Endothelial cell of umbilical vein (primary cell): ENCODE results near the gene GCSAML. TPM values are rescaled to one million over a fixed set of nuclear protein-coding genes. Genes with fewer than 3 reads are reported as not detected.

Experiments
- BruUV-seq: library from RNA; stranded (reverse); fragments of 400-500 nt; replicated peaks from 2 replicates; lab custom pipeline; 2021; lab: Mats Ljungman, UMichigan
- CTCF ChIA-PET: fragments of 300-600, 350-600 bp; sonication (Branson Sonifier 250); formaldehyde crosslinking; loops from one replicate; lab custom pipeline; 2021; ENCODE audit warnings: antibody characterized with exemption, inconsistent platforms; lab: Charles Lee
- POLR2A ChIA-PET: fragments of 300-600, 350-600 bp; sonication (Branson Sonifier 250); formaldehyde crosslinking; loops from one replicate; lab custom pipeline; 2021; ENCODE audit warnings: antibody characterized with exemption, inconsistent platforms; lab: Charles Lee
- DNase-seq: peaks from one replicate; pipeline ENCODE4 v3.0.0-alpha.2; 2011; ENCODE audit warnings: low read depth, low spot score
- FAIRE-seq: peaks from 2 replicates; lab custom pipeline; 2011; peaks lifted over from hg19 to GRCh38; lab: Jason Lieb, UNC
- H2AFZ ChIP-seq: 2 replicates; pipeline ENCODE4 v1.6.0; 2012; ENCODE audit warnings: low read depth, low read length, control low read depth, inconsistent platforms
- H3K27ac ChIP-seq: 2 replicates; pipeline ENCODE4 v1.5.1; 2011; ENCODE audit warnings: low read depth, mild to moderate bottlenecking, control low read depth, low read length, moderate library complexity; ENCODE audit not compliant: insufficient read depth
- H3K27me3 ChIP-seq, 2 experiments: 2 replicates each; pipeline versions ENCODE4 v1.6.0 to v1.6.1; 2011; ENCODE audit warnings: low read length in 2 of 2, mixed read lengths in 1 of 2; ENCODE audit not compliant: control insufficient read depth in 2 of 2, insufficient read depth in 2 of 2
- H3K36me3 ChIP-seq, 2 experiments: 2 replicates in 1 of 2; 3 replicates in 1 of 2; pipeline ENCODE4 v1.5.1; 2011; ENCODE audit warnings: low read length in 2 of 2, mild to moderate bottlenecking in 1 of 2, moderate library complexity in 1 of 2; ENCODE audit not compliant: control insufficient read depth in 2 of 2, insufficient read depth in 2 of 2; ENCODE audit errors: extremely low read depth in 1 of 2
- H3K4me1 ChIP-seq: 3 replicates; pipeline ENCODE4 v1.5.1; 2011; ENCODE audit warnings: mild to moderate bottlenecking, low read length; ENCODE audit not compliant: control insufficient read depth, insufficient read depth; ENCODE audit errors: extremely low read depth
- H3K4me2 ChIP-seq: 2 replicates; pipeline ENCODE4 v1.6.1; 2011; ENCODE audit warnings: low read length, control low read depth, mixed read lengths; ENCODE audit not compliant: insufficient read depth
- H3K4me3 ChIP-seq, 3 experiments: fragments of 200-600 bp in 1 of 3; sonication (generic), shearing (Covaris generic) in 1 of 3; replicated peaks in 1 of 3; 2 replicates each; pipeline ENCODE4 v1.5.1; 2011 to 2016; ENCODE audit warnings: control low read depth in 3 of 3, low read length in 3 of 3, mild to moderate bottlenecking in 2 of 3, inconsistent platforms in 1 of 3, low read depth in 1 of 3, moderate library complexity in 1 of 3; ENCODE audit not compliant: insufficient read depth in 1 of 3
- H3K79me2 ChIP-seq: 2 replicates; pipeline ENCODE4 v1.6.0; 2012; ENCODE audit warnings: low read length, inconsistent platforms; ENCODE audit not compliant: control insufficient read depth, insufficient read depth
- H3K9ac ChIP-seq: replicated peaks from 2 replicates; pipeline ENCODE3; 2011; ENCODE audit warnings: low read length, control low read depth; ENCODE audit not compliant: insufficient read depth; ENCODE audit errors: extremely low read depth
- H3K9me1 ChIP-seq: replicated peaks from 3 replicates; pipeline ENCODE4 v1.6.0; 2011; ENCODE audit warnings: mild to moderate bottlenecking, low read length; ENCODE audit not compliant: control insufficient read depth, insufficient read depth; ENCODE audit errors: extremely low read depth
- H3K9me3 ChIP-seq: replicated peaks from 2 replicates; pipeline ENCODE4 v1.5.1; 2012; ENCODE audit warnings: low read length, inconsistent platforms; ENCODE audit not compliant: control insufficient read depth, insufficient read depth
- H4K20me1 ChIP-seq: replicated peaks from 2 replicates; pipeline ENCODE3; 2011; ENCODE audit warnings: mild to moderate bottlenecking, low read length; ENCODE audit not compliant: control insufficient read depth, insufficient read depth; ENCODE audit errors: extremely low read depth
- EZH2 ChIP-seq: IDR thresholded peaks from 2 replicates; pipeline ENCODE4 v1.6.1; 2012; ENCODE audit warnings: borderline replicate concordance, low read depth, mild to moderate bottlenecking, moderate library complexity, low read length, inconsistent platforms; ENCODE audit not compliant: severe bottlenecking
- FOS ChIP-seq: IDR thresholded peaks from 2 replicates; pipeline ENCODE4 v1.6.1; 2011; ENCODE audit warnings: mild to moderate bottlenecking, low read length, moderate library complexity, borderline replicate concordance; ENCODE audit not compliant: insufficient read depth
- GATA2 ChIP-seq: IDR thresholded peaks from 2 replicates; pipeline ENCODE4 v1.7.0; 2011; ENCODE audit warnings: low read depth, mild to moderate bottlenecking, moderate library complexity, mixed read lengths, low read length; ENCODE audit not compliant: insufficient read length, insufficient read depth
- JUN ChIP-seq: IDR thresholded peaks from 2 replicates; pipeline ENCODE4 v1.6.1; 2011; ENCODE audit warnings: borderline replicate concordance, low read depth; ENCODE audit not compliant: insufficient read length, insufficient read depth
- MAX ChIP-seq: IDR thresholded peaks from 2 replicates; pipeline ENCODE4 v1.6.1; 2011; ENCODE audit not compliant: insufficient read depth, insufficient read length
- MYC ChIP-seq: IDR thresholded peaks from one replicate; pipeline ENCODE4 v1.6.1; 2011; ENCODE audit warnings: mild to moderate bottlenecking, low read depth, low read length
- POLR2A ChIP-seq: IDR thresholded peaks from 2 replicates; pipeline ENCODE4 v1.6.1; 2012; ENCODE audit warnings: low read depth, mild to moderate bottlenecking, control low read depth, low read length
- POLR2AphosphoS5 ChIP-seq: IDR thresholded peaks from 2 replicates; pipeline ENCODE4 v1.6.1; 2012; ENCODE audit warnings: low read depth, mild to moderate bottlenecking, control low read depth, low read length, moderate library complexity; ENCODE audit not compliant: insufficient read depth
- dilution Hi-C: fragments of 300-500 bp; cut with MboI; formaldehyde crosslinking; loops from one replicate; pipeline ENCODE4 v1.15.0; 2019; ENCODE audit warnings: low sequenced_read_pairs; ENCODE audit not compliant: extremely low pct_ligation_motif_present
- intact Hi-C: fragments of 100-400 bp; cut with micrococcal nuclease; formaldehyde crosslinking; loops from one replicate; pipeline ENCODE4 v1.10.0; 2022
- polyA plus RNA-seq, 4 experiments: library from polyadenylated mRNA; depleted of rRNA in 3 of 4; stranded (reverse) in 3 of 4; unstranded in 1 of 4; fragments of >200 nt; gene quantifications; 2 replicates each; pipeline versions ENCODE4 v1.2.1 to v1.2.3, GENCODE V29; 2011 to 2012; ENCODE audit warnings: missing spikeins in 1 of 4
- total RNA-seq: library from RNA; stranded (reverse); gene quantifications from 2 replicates; pipeline ENCODE4 v1.2.3, GENCODE V29; 2021
- TF ChIP-seq, protein P1 (sequence below), 2 donors: IDR thresholded peaks; 1 replicate in 1 of 2; 2 replicates in 1 of 2; pipeline ENCODE4 v1.5.1; 2011; ENCODE audit warnings: low read length in 2 of 2, mild to moderate bottlenecking in 2 of 2, moderate library complexity in 2 of 2, control low read depth in 1 of 2, inconsistent platforms in 1 of 2, low read depth in 1 of 2; ENCODE audit not compliant: insufficient read depth in 1 of 2; ENCODE audit errors: extremely low read depth in 1 of 2

GCSAML gene
- total and polyA plus RNA-seq, 2 donors (not counting 3 experiments of a cell fraction or from before 2014, with no cell fraction given) = not detected

GRCh38 chr1:247574236-247574635 lies 25.3 kb downstream of the GCSAML start:
- Histone ChIP-seq H3K27ac (no peak overlapping the region), H3K36me3 (no peaks in the 10 kb centered on the region), H3K79me2 (no peaks in the 10 kb centered on the region), H3K4me1 (no peaks in the 10 kb centered on the region), H3K9me1 (no peaks in the 10 kb centered on the region), H3K9me3 (peaks cover 2% of the 10 kb centered on the region), H2AFZ (no peak overlapping the region), H4K20me1 (no peaks in the 10 kb centered on the region), H3K4me2 (no peak overlapping the region), H3K9ac (no peak overlapping the region), H3K4me3 (no peak overlapping the region), H3K27me3 (no peaks in the 10 kb centered on the region)
- DNase-seq = no peak
- POLR2A ChIA-PET = no interaction called here
- dilution Hi-C loops = no loop called here
- TF ChIP-seq POLR2A = no peak
- TF ChIP-seq MYC = no peak
- no peak for TF ChIP-seq JUN
- TF ChIP-seq GATA2 = no peak
- TF ChIP-seq MAX = no peak
- TF ChIP-seq, protein P1, sequence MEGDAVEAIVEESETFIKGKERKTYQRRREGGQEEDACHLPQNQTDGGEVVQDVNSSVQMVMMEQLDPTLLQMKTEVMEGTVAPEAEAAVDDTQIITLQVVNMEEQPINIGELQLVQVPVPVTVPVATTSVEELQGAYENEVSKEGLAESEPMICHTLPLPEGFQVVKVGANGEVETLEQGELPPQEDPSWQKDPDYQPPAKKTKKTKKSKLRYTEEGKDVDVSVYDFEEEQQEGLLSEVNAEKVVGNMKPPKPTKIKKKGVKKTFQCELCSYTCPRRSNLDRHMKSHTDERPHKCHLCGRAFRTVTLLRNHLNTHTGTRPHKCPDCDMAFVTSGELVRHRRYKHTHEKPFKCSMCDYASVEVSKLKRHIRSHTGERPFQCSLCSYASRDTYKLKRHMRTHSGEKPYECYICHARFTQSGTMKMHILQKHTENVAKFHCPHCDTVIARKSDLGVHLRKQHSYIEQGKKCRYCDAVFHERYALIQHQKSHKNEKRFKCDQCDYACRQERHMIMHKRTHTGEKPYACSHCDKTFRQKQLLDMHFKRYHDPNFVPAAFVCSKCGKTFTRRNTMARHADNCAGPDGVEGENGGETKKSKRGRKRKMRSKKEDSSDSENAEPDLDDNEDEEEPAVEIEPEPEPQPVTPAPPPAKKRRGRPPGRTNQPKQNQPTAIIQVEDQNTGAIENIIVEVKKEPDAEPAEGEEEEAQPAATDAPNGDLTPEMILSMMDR (IDR thresholded peaks at IDR 0.05; ENCODE audit: extremely low read depth in 1 of 2, insufficient read depth in 1 of 2, low read depth in 1 of 2, low read length in 2 of 2) = no peak
- TF ChIP-seq POLR2AphosphoS5 = no peak
- TF ChIP-seq FOS = no peak
- no peak for TF ChIP-seq EZH2
- BruUV-seq = no TSS peak
- CTCF ChIA-PET = no interaction called here
- FAIRE-seq = no peak
- intact Hi-C loops = no loop called here
